Measurements from ENCODE around the gene SLC16A3.

The SLC16A3 gene

DNA sequence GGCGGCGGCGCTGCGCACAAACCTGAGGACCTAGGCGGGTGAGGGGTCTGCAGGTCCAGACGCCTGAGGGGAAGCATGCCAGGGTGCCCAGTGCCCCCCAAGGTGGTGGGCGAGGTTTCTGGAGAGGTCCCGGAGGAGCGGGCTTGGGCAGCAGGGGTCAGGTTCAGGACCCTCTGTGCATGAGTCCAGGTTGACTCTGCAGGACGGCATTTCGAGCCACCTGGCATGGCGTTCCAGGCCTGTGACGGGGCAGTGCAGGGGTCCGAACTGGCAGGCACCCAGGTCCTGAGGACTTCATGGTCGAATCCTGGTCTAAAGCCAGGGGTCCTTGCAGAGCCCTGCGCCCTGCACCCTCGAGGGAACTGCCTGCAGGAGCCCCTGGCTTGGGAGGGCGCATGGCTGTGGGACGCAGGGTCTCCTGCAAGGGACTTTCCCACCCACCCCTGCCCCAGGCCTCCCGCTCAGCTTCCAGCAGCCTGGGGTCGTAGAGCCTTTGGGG is 3.5 kb downstream of the SLC16A3 start:
- TF ChIP-seq EZH2 (optimal IDR thresholded peaks at IDR 0.05; ENCODE audit: low read depth, low read length) (no peak), EZH2phosphoT487 (IDR thresholded peaks at IDR 0.05; ENCODE audit: low read length) (no peak)
- TF ChIP-seq, protein P1, sequence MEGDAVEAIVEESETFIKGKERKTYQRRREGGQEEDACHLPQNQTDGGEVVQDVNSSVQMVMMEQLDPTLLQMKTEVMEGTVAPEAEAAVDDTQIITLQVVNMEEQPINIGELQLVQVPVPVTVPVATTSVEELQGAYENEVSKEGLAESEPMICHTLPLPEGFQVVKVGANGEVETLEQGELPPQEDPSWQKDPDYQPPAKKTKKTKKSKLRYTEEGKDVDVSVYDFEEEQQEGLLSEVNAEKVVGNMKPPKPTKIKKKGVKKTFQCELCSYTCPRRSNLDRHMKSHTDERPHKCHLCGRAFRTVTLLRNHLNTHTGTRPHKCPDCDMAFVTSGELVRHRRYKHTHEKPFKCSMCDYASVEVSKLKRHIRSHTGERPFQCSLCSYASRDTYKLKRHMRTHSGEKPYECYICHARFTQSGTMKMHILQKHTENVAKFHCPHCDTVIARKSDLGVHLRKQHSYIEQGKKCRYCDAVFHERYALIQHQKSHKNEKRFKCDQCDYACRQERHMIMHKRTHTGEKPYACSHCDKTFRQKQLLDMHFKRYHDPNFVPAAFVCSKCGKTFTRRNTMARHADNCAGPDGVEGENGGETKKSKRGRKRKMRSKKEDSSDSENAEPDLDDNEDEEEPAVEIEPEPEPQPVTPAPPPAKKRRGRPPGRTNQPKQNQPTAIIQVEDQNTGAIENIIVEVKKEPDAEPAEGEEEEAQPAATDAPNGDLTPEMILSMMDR (IDR thresholded peaks at IDR 0.05; ENCODE audit: low read length), result no peak
- Histone ChIP-seq H4K20me1 (ENCODE audit: insufficient read depth, low read length) (no peaks in the 10 kb centered on the region), H3K27ac (ENCODE audit: low read length) (no peak overlapping the region), H3K4me1 (ENCODE audit: low read length) (peaks cover 12% of the 10 kb centered on the region), H3K9me2 (replicated peaks; ENCODE audit: insufficient read depth, low read length) (no peaks in the 10 kb centered on the region), H3F3A (ENCODE audit: insufficient read depth, low read length) (peaks cover 6% of the 10 kb centered on the region), H3K27me3 (replicated peaks; ENCODE audit: insufficient read depth, low read length) (no peaks in the 10 kb centered on the region), H3K36me3 (replicated peaks; ENCODE audit: insufficient read depth, low read length) (no peaks in the 10 kb centered on the region), H3K4me3 (ENCODE audit: low read length) (no peak overlapping the region), H3K79me2 (ENCODE audit: low read length) (0 out of 2 replicates have a peak, but pooled peaks cover 5% of the 10 kb centered on the region), H3K4me2 (ENCODE audit: low read depth, low read length) (no peak overlapping the region), H3K9ac (ENCODE audit: low read length) (no peak overlapping the region), H3K9me3 (replicated peaks; ENCODE audit: insufficient read depth, low read length) (no peaks in the 10 kb centered on the region), H2AFZ (ENCODE audit: low read length) (no peak overlapping the region)
- no peak for DNase-seq

DNA sequence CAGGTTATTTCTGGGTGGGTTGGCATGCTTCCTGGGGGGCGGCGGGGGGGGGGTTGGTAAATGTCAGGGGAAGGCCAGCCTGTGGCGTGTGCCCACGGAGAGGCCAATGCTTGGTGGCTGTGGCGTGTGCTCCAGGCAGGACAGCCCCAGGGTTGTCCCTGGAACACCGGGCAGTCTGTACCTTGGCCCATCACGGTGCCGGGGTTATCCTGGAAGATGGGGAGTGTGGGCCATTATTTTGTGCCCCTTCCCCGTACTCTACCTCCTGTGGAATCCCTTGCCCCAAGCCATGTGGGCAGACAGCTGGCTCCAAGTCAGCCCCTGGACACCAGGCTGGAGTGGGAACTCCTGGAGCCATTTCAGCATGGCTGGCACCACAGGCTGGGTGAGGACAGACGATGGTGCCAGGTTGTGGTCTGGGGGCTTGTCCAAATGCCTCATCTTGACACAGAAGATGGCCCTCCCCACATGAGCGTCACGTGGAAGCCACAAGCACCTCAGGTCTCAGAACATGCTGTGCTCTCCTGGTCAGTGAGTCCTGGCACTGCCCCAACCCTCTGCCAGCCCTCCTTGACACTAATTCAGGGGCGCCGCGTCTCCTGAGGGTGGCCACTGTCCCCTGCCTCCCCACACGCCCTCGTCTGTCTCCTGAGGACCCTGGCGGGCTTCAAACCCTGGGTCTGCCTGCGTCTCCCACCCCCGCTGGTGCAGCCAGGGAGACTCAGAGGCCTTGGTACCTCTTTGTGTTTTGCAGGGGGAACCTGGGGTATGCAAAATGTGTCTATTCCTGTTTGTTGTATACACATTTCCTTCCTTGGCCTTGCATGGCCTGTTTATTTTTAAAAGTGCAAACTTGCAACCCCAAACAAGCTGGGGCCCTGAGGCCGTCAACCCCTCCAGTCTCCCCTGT is 4.3 kb downstream of the SLC16A3 start:
- DNase-seq, result no peak
- Histone ChIP-seq H4K20me1 (ENCODE audit: insufficient read depth, low read length) (no peaks in the 10 kb centered on the region), H3K79me2 (ENCODE audit: low read length) (0 out of 2 replicates have a peak, but pooled peaks cover 5% of the 10 kb centered on the region), H3K9me3 (replicated peaks; ENCODE audit: insufficient read depth, low read length) (no peaks in the 10 kb centered on the region), H3K27me3 (replicated peaks; ENCODE audit: insufficient read depth, low read length) (no peaks in the 10 kb centered on the region), H3K9me2 (replicated peaks; ENCODE audit: insufficient read depth, low read length) (no peaks in the 10 kb centered on the region), H3K36me3 (replicated peaks; ENCODE audit: insufficient read depth, low read length) (no peaks in the 10 kb centered on the region), H2AFZ (ENCODE audit: low read length) (no peak overlapping the region), H3F3A (ENCODE audit: insufficient read depth, low read length) (peaks cover under 1% of the 10 kb centered on the region), H3K4me2 (ENCODE audit: low read depth, low read length) (no peak overlapping the region), H3K4me3 (ENCODE audit: low read length) (no peak overlapping the region), H3K9ac (ENCODE audit: low read length) (no peak overlapping the region), H3K27ac (ENCODE audit: low read length) (no peak overlapping the region), H3K4me1 (ENCODE audit: low read length) (peaks cover 8% of the 10 kb centered on the region)
- TF ChIP-seq, protein P1 (IDR thresholded peaks at IDR 0.05; ENCODE audit: low read length), result no peak
- TF ChIP-seq EZH2 (optimal IDR thresholded peaks at IDR 0.05; ENCODE audit: low read depth, low read length), result no peak
- TF ChIP-seq EZH2phosphoT487 (IDR thresholded peaks at IDR 0.05; ENCODE audit: low read length), result no peak

DNA sequence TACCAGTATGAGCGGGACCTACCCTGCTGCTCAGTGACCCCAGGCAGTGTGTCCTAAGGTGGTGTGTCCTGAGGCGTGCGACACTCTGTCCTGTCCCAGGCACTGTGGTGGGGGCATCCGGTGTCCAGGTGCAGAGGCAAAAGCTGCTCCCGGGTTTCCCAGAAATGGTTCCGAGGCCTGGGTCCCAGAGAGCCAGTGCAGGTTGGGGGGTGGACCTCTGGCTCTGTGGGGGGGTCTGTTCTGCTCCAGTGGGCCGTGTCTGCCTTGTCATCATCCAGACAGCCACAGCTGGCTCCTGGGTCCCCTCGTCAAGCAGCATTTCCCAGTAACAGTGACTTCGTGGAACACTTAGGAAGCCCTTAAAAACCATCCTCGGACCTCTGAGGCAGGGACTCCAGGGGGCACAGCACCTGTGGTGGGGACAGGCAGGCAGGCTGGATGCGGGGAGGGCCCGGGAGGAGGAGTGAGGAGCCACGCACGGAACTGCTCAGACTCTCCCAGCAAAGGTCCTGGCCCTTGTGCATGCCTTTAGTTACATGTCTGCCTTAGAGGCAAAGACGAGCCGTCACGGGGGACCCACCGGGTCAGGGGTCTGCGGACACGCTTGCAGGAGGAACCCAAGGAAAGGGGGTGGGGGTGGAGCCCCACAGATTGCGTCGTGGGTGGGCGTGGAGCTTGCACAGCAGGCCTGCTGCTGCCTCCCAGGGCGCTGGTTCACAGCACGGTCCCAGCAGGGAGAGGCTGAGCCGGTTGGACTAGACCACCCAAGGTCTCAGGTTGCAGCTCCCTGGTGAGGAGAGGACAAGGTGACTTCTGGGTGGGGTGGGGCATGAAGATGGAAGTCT is 5.6 kb downstream of the SLC16A3 start:
- no peaks in the 10 kb centered on the region for H3K9me2 ChIP-seq (replicated peaks; ENCODE audit: insufficient read depth, low read length)
- H2AFZ ChIP-seq (ENCODE audit: low read length), result no peak overlapping the region
- H3K4me1 ChIP-seq (ENCODE audit: low read length), result 0 out of 2 replicates have a peak, but pooled peaks cover 7% of the 10 kb centered on the region
- no peaks in the 10 kb centered on the region for H3K36me3 ChIP-seq (replicated peaks; ENCODE audit: insufficient read depth, low read length)
- no peak overlapping the region for H3K4me3 ChIP-seq (ENCODE audit: low read length)
- TF ChIP-seq EZH2phosphoT487 (IDR thresholded peaks at IDR 0.05; ENCODE audit: low read length), result no peak
- TF ChIP-seq, protein P1 (IDR thresholded peaks at IDR 0.05; ENCODE audit: low read length), result no peak
- no peak for TF ChIP-seq EZH2 (optimal IDR thresholded peaks at IDR 0.05; ENCODE audit: low read depth, low read length)
- no peaks in the 10 kb centered on the region for H4K20me1 ChIP-seq (ENCODE audit: insufficient read depth, low read length)
- no peaks in the 10 kb centered on the region for H3K9me3 ChIP-seq (replicated peaks; ENCODE audit: insufficient read depth, low read length)
- H3F3A ChIP-seq (ENCODE audit: insufficient read depth, low read length), result no peaks in the 10 kb centered on the region
- H3K79me2 ChIP-seq (ENCODE audit: low read length), result 0 out of 2 replicates have a peak, but pooled peaks cover 5% of the 10 kb centered on the region
- no peak overlapping the region for H3K27ac ChIP-seq (ENCODE audit: low read length)
- DNase-seq, result no peak
- H3K4me2 ChIP-seq (ENCODE audit: low read depth, low read length), result no peak overlapping the region
- no peaks in the 10 kb centered on the region for H3K27me3 ChIP-seq (replicated peaks; ENCODE audit: insufficient read depth, low read length)
- no peak overlapping the region for H3K9ac ChIP-seq (ENCODE audit: low read length)

Data from MM.1S (cell line).